HL-60 (cell line): ENCODE results near the gene VAMP2.
A peak's percentile ranks its signal among the peaks of the same experiment; 100 is the strongest.

Source experiments
- DNase-seq, 2 experiments: peaks; one replicate each; pipeline ENCODE4 v3.0.0-alpha.2; 2010 to 2020; ENCODE audit warnings: low read depth in 1 of 2, low spot score in 1 of 2
- H3K27ac ChIP-seq: fragments of 250-450 bp; sonication (Bioruptor Pico); replicated peaks from 2 replicates; pipeline ENCODE4 v1.5.1; 2020; ENCODE audit warnings: mild to moderate bottlenecking, moderate library complexity
- H3K27me3 ChIP-seq: fragments of 250-450 bp; sonication (Bioruptor Pico); 2 replicates; pipeline ENCODE4 v1.5.1; 2021; ENCODE audit warnings: mild to moderate bottlenecking, moderate library complexity; ENCODE audit not compliant: insufficient read depth, poor library complexity, severe bottlenecking
- H3K4me3 ChIP-seq: replicated peaks from 2 replicates; pipeline ENCODE4 v1.5.1; 2011; ENCODE audit warnings: mild to moderate bottlenecking, control low read depth, low read length; ENCODE audit not compliant: insufficient read depth
- CTCF ChIP-seq: IDR thresholded peaks from one replicate; pipeline ENCODE4 v1.5.1; 2011; ENCODE audit warnings: low read length, control low read depth, inconsistent platforms; ENCODE audit not compliant: insufficient read depth
- GABPA ChIP-seq: IDR thresholded peaks from 2 replicates; pipeline ENCODE4 v1.6.1; 2012; ENCODE audit warnings: low read depth
- POLR2AphosphoS5 ChIP-seq: IDR thresholded peaks from 2 replicates; pipeline ENCODE4 v1.6.1; 2012; ENCODE audit warnings: low read depth
- REST ChIP-seq: IDR thresholded peaks from 2 replicates; pipeline ENCODE4 v1.6.1; 2012; ENCODE audit warnings: low read depth; ENCODE audit not compliant: insufficient replicate concordance
- SPI1 ChIP-seq: IDR thresholded peaks from 2 replicates; pipeline ENCODE4 v1.6.1; 2012; ENCODE audit warnings: low read depth, mild to moderate bottlenecking, borderline replicate concordance

Gene VAMP2

GRCh38 chr17:8124350-8125153, 38.2 kb downstream of the VAMP2 start:
- no peak for TF ChIP-seq REST
- TF ChIP-seq CTCF: no peak
- TF ChIP-seq POLR2AphosphoS5: no peak
- H3K4me3 ChIP-seq: peak overlapping the region; percentile 20
- no peak for DNase-seq
- H3K27me3 ChIP-seq: peaks cover 11% of the 10 kb centered on the region
- no peak overlapping the region for H3K27ac ChIP-seq

- H3K27me3 ChIP-seq: peaks cover 11% of the 10 kb centered on the region
- no peak within 1 kb of the TSS for H3K27ac ChIP-seq
- no peak for DNase-seq
- no peak for TF ChIP-seq POLR2AphosphoS5
- TF ChIP-seq CTCF: no peak
- no peak for TF ChIP-seq REST
- no peak for TF ChIP-seq GABPA
- no peak for TF ChIP-seq SPI1
- H3K4me3 ChIP-seq: peak within 1 kb of the TSS; percentile 55
Observed at GRCh38 chr17:8123695-8124349, 38.9 kb downstream of the VAMP2 start, which contains the start of gene HES7. Gene HES7, minus strand, starts transcription at chr17:8124106. Its CDS starts 22 bp downstream, at chr17:8124084.

GRCh38 chr17:8122924-8123694, 39.6 kb downstream of the VAMP2 start:
- no peak for DNase-seq
- Histone ChIP-seq H3K27ac (no peak overlapping the region), H3K27me3 (peaks cover 11% of the 10 kb centered on the region), H3K4me3 (peak overlapping the region; percentile 55)
- no peak for TF ChIP-seq SPI1
- TF ChIP-seq CTCF: no peak
